GM21423 (cell line): ENCODE data around the gene GPR4.
A peak's percentile ranks its signal among the peaks of the same experiment; 100 is the strongest.

Source experiments
- ATAC-seq: cut with Tn5 transposase; IDR thresholded peaks from one replicate; pipeline ENCODE4 v1.9.1; 2021; ENCODE audit warnings: mild to moderate bottlenecking, moderate library complexity; ENCODE audit not compliant: unreplicated experiment

GPR4 gene

GRCh38 chr19:45590300-45591003, 11.6 kb downstream of the GPR4 start:
- ATAC-seq = no peak

- no peak for ATAC-seq
Observed at GRCh38 chr19:45589768-45590167, 12.2 kb downstream of the GPR4 start.

GRCh38 chr19:45587873-45588272, 14.1 kb downstream of the GPR4 start:
- ATAC-seq = no peak

GRCh38 chr19:45585158-45585577, 16.8 kb downstream of the GPR4 start:
- no peak for ATAC-seq

- peak; percentile 87 for ATAC-seq
Observed at GRCh38 chr19:45584332-45585157, 17.5 kb downstream of the GPR4 start, which contains the start of gene OPA3. Gene OPA3 (minus strand): TSS chr19:45584802. CDS start chr19:45584764, 38 bp downstream.

GRCh38 chr19:45581576-45581975, 20.4 kb downstream of the GPR4 start:
- ATAC-seq = no peak

- ATAC-seq = no peak
Observed at GRCh38 chr19:45578861-45579260, 23.2 kb downstream of the GPR4 start.

- no peak for ATAC-seq
Observed at GRCh38 chr19:45577111-45577905, 24.7 kb downstream of the GPR4 start.

GRCh38 chr19:45576682-45577081, 25.3 kb downstream of the GPR4 start:
- ATAC-seq = no peak

- ATAC-seq = no peak
Observed at GRCh38 chr19:45575216-45575615, 26.8 kb downstream of the GPR4 start.

GRCh38 chr19:45574526-45574925, 27.5 kb downstream of the GPR4 start:
- no peak for ATAC-seq

- no peak for ATAC-seq
Observed at GRCh38 chr19:45571457-45572220, 30.4 kb downstream of the GPR4 start.

GRCh38 chr19:45569619-45570421, 32.2 kb downstream of the GPR4 start:
- ATAC-seq = no peak

GRCh38 chr19:45568732-45569131, 33.3 kb downstream of the GPR4 start:
- ATAC-seq = no peak

- no peak for ATAC-seq
Observed at GRCh38 chr19:45567609-45568008, 34.4 kb downstream of the GPR4 start.

GRCh38 chr19:45564131-45564780, 37.8 kb downstream of the GPR4 start:
- no peak for ATAC-seq

GRCh38 chr19:45560686-45561085, 41.3 kb downstream of the GPR4 start:
- ATAC-seq = no peak

- ATAC-seq = no peak
Observed at GRCh38 chr19:45560038-45560437, 42.0 kb downstream of the GPR4 start.

GRCh38 chr19:45558399-45558878, 43.6 kb downstream of the GPR4 start:
- peak; percentile 47 for ATAC-seq
